Measurements from ENCODE around the gene VPS8.

DNA sequence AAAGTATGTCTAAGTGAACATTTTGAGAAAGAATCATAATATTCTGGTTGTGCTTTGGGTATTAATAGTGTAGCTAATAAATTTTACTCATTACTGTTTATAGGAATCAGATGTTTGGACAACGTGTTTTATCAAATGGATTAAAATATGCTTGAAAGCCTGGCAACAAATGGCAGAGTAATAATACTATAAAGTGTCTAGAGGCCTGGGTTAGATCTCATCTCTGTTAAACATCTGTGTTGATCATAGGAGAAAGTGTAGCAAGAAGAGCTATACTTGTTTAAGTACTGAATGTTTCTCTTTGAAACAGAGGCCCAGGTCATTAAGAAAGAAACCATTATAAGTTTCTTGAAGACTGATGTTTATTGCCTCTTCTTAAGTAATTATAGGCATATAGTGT, 30.5 kb downstream of the VPS8 start:
- TF ChIP-seq, protein P1, sequence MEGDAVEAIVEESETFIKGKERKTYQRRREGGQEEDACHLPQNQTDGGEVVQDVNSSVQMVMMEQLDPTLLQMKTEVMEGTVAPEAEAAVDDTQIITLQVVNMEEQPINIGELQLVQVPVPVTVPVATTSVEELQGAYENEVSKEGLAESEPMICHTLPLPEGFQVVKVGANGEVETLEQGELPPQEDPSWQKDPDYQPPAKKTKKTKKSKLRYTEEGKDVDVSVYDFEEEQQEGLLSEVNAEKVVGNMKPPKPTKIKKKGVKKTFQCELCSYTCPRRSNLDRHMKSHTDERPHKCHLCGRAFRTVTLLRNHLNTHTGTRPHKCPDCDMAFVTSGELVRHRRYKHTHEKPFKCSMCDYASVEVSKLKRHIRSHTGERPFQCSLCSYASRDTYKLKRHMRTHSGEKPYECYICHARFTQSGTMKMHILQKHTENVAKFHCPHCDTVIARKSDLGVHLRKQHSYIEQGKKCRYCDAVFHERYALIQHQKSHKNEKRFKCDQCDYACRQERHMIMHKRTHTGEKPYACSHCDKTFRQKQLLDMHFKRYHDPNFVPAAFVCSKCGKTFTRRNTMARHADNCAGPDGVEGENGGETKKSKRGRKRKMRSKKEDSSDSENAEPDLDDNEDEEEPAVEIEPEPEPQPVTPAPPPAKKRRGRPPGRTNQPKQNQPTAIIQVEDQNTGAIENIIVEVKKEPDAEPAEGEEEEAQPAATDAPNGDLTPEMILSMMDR (IDR thresholded peaks at IDR 0.05; ENCODE audit: insufficient read depth, low read length, poor library complexity, severe bottlenecking), result no peak
- no peak for TF ChIP-seq EZH2phosphoT487 (conservative IDR thresholded peaks at IDR 0.05; ENCODE audit: low read length)

Measured in SU-DHL-6 (cell line).